Liver (tissue), 3 donors: ENCODE data around the gene RBL2.

Experiments
- ATF3 ChIP-seq: IDR thresholded peaks from 2 replicates; pipeline ENCODE4 v1.6.1; 2016; ENCODE audit warnings: antibody characterized with exemption
- CTCF ChIP-seq: fragments of 150-350 bp; IDR thresholded peaks from 2 replicates; pipeline ENCODE4 v1.5.1; 2017; ENCODE audit warnings: improper control_type of control experiment, low read depth, low read length; ENCODE audit not compliant: missing input control
- GABPA ChIP-seq, 2 donors: IDR thresholded peaks in 1 of 2; conservative IDR thresholded peaks in 1 of 2; 2 replicates each; pipeline ENCODE4 v1.6.1; 2016; ENCODE audit warnings: antibody characterized with exemption in 2 of 2, mild to moderate bottlenecking in 1 of 2, moderate library complexity in 1 of 2
- JUND ChIP-seq, 2 donors: IDR thresholded peaks; 2 replicates each; pipeline ENCODE4 v1.6.1; 2016; ENCODE audit warnings: antibody characterized with exemption in 2 of 2
- MAX ChIP-seq: IDR thresholded peaks from 2 replicates; pipeline ENCODE4 v1.6.1; 2016; ENCODE audit warnings: antibody characterized with exemption
- RAD21 ChIP-seq, 2 donors: IDR thresholded peaks; 2 replicates each; pipeline ENCODE4 v1.6.1; 2016; ENCODE audit warnings: antibody characterized with exemption in 2 of 2, mild to moderate bottlenecking in 2 of 2
- REST ChIP-seq: IDR thresholded peaks from 2 replicates; pipeline ENCODE4 v1.6.1; 2016; ENCODE audit warnings: antibody characterized with exemption, mild to moderate bottlenecking
- SP1 ChIP-seq: IDR thresholded peaks from 2 replicates; pipeline ENCODE4 v1.6.1; 2018; ENCODE audit warnings: antibody characterized with exemption, mild to moderate bottlenecking
- TAF1 ChIP-seq: conservative IDR thresholded peaks from 2 replicates; pipeline ENCODE4 v1.6.1; 2016; ENCODE audit warnings: antibody characterized with exemption, mild to moderate bottlenecking
- YY1 ChIP-seq: IDR thresholded peaks from 2 replicates; pipeline ENCODE4 v1.6.1; 2016; ENCODE audit warnings: antibody characterized with exemption, mild to moderate bottlenecking
- ZBTB33 ChIP-seq: IDR thresholded peaks from 2 replicates; pipeline ENCODE4 v1.6.1; 2016; ENCODE audit warnings: antibody characterized with exemption
- donor health status: healthy.
- donor health status: healthy.

- TF ChIP-seq REST (no peak), MAX (no peak), CTCF (no peak), YY1 (no peak), TAF1 (no peak), RAD21 (IDR thresholded peaks at IDR 0.05) (no peak), ZBTB33 (no peak), SP1 (no peak), JUND (IDR thresholded peaks at IDR 0.05) (no peak), GABPA (IDR thresholded peaks at IDR 0.05 in 1 of 2, conservative IDR thresholded peaks at IDR 0.05 in 1 of 2) (no peak), ATF3 (no peak)
Observed at GRCh38 chr16:53465606-53466280, 31.5 kb downstream of the RBL2 start.
